Bronchial epithelial cell (primary cell): ENCODE measurements around the gene C10orf71. TPM values are rescaled to one million over a fixed set of nuclear protein-coding genes. Genes with fewer than 3 reads are reported as not detected.

ENCODE experiments used
- DNase-seq: peaks from one replicate; pipeline ENCODE4 v3.0.0-alpha.2; 2010; ENCODE audit warnings: low read depth
- FAIRE-seq: peaks from 2 replicates; lab custom pipeline; 2011; peaks lifted over from hg19 to GRCh38; lab: Jason Lieb, UNC
- H3K27me3 ChIP-seq: 2 replicates; pipeline ENCODE4 v1.5.1; 2011; ENCODE audit warnings: low read length; ENCODE audit not compliant: control insufficient read depth, insufficient read depth
- H3K36me3 ChIP-seq: 2 replicates; pipeline ENCODE4 v1.5.1; 2011; ENCODE audit warnings: low read length; ENCODE audit not compliant: control insufficient read depth, insufficient read depth
- H3K4me3 ChIP-seq: 2 replicates; pipeline ENCODE4 v1.5.1; 2011; ENCODE audit warnings: mild to moderate bottlenecking, low read depth, low read length, control low read depth
- CTCF ChIP-seq: IDR thresholded peaks from 2 replicates; pipeline ENCODE4 v1.5.1; 2011; ENCODE audit warnings: mild to moderate bottlenecking, moderate library complexity, low read length, control low read depth, inconsistent platforms; ENCODE audit not compliant: insufficient read depth, severe bottlenecking
- total RNA-seq: library from RNA; depleted of rRNA; stranded (reverse); fragments of >200 nt; gene quantifications from 2 replicates; pipeline ENCODE4 v1.2.1, GENCODE V29; 2014

The C10orf71 gene
- total RNA-seq, 1 donor from 2014 or later = not detected

GRCh38 chr10:49331431-49331830 lies 32.5 kb downstream of the C10orf71 start:
- no peak for TF ChIP-seq CTCF
- FAIRE-seq (no peak), DNase-seq (no peak)
- Histone ChIP-seq H3K27me3 (no peaks in the 10 kb centered on the region), H3K4me3 (no peak overlapping the region), H3K36me3 (no peaks in the 10 kb centered on the region)

- Histone ChIP-seq H3K4me3 (no peak overlapping the region), H3K27me3 (no peaks in the 10 kb centered on the region), H3K36me3 (no peaks in the 10 kb centered on the region)
- DNase-seq (no peak), FAIRE-seq (no peak)
- TF ChIP-seq CTCF = no peak
Observed at GRCh38 chr10:49332333-49332732, 33.4 kb downstream of the C10orf71 start.

GRCh38 chr10:49332768-49333167 lies 33.8 kb downstream of the C10orf71 start:
- Histone ChIP-seq H3K27me3 (no peaks in the 10 kb centered on the region), H3K36me3 (no peaks in the 10 kb centered on the region), H3K4me3 (no peak overlapping the region)
- no peak for FAIRE-seq
- no peak for TF ChIP-seq CTCF
- DNase-seq = no peak

GRCh38 chr10:49333192-49333591 lies 34.2 kb downstream of the C10orf71 start:
- H3K4me3 ChIP-seq = no peak overlapping the region
- H3K36me3 ChIP-seq = no peaks in the 10 kb centered on the region
- FAIRE-seq (no peak), DNase-seq (no peak)
- no peak for TF ChIP-seq CTCF
- H3K27me3 ChIP-seq = no peaks in the 10 kb centered on the region

GRCh38 chr10:49334964-49335363 lies 36.0 kb downstream of the C10orf71 start:
- no peak overlapping the region for H3K4me3 ChIP-seq
- no peak for TF ChIP-seq CTCF
- no peaks in the 10 kb centered on the region for H3K27me3 ChIP-seq
- no peaks in the 10 kb centered on the region for H3K36me3 ChIP-seq
- FAIRE-seq = no peak
- DNase-seq = no peak

- FAIRE-seq (no peak), DNase-seq (no peak)
- no peaks in the 10 kb centered on the region for H3K27me3 ChIP-seq
- no peak for TF ChIP-seq CTCF
- no peak overlapping the region for H3K4me3 ChIP-seq
- H3K36me3 ChIP-seq = no peaks in the 10 kb centered on the region
Observed at GRCh38 chr10:49335364-49335972, 36.5 kb downstream of the C10orf71 start.
